ENCODE measurements around the gene ZNF135.

ZNF135 gene

DNA sequence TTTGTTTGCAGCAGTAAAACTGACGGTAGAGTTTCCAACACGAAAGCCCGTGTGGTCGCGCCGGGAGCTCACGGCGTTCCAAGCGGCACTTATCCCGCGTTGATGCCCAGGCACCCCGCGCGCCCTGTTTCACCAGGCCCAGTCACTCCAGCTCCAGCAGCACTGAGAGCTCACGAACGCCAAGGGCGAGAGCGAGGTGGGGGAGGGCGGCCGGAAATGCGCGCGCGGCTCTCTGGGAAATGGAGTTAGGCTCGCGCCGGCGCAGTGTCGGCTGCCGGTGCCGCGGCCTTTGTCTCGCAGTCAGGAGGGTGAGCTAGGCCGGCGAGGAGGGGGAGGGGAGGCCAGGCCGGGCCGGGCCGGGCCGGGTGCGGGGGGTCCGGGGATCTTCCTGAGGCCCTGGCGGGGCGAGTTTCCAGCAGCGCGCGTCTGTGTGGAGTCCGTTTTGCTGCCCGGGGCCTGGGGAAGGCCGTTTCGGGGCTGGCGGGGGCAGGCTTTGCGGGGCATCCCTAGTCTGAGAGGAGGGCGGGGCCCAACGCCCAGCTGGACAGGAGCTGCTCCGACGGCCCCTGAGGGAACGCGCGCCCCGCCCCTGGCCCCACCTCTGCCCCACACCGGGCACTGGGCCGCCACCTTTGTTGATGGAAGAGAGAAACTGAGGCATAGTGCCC, at the start of gene ZNF135:
Gene ZNF135, plus strand, starts transcription at position 280 of the 668 bp plus-strand sequence. CDS start 721 bp downstream, outside the sequence.
- peak; percentile 57 to 62 for DNase-seq

DNA sequence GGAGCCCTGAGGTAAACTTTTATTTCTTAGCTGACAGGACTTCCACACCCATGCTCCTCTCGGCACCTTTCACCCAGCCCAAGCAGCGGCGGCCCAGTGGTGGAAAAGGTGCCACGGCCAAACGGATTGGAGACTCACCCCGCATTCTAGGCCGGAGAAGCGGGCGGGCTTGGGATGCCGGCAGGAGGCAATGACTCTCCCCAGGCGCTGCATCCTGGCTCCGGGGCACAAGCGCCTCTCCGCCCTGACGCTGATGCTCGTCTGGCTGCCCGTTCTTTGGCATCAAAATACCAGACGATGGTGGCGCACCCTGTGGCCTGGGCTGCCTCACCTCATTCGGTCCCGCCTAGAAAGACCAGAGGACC, 49.8 kb upstream of the ZNF135 start:
- no peak for DNase-seq

DNA sequence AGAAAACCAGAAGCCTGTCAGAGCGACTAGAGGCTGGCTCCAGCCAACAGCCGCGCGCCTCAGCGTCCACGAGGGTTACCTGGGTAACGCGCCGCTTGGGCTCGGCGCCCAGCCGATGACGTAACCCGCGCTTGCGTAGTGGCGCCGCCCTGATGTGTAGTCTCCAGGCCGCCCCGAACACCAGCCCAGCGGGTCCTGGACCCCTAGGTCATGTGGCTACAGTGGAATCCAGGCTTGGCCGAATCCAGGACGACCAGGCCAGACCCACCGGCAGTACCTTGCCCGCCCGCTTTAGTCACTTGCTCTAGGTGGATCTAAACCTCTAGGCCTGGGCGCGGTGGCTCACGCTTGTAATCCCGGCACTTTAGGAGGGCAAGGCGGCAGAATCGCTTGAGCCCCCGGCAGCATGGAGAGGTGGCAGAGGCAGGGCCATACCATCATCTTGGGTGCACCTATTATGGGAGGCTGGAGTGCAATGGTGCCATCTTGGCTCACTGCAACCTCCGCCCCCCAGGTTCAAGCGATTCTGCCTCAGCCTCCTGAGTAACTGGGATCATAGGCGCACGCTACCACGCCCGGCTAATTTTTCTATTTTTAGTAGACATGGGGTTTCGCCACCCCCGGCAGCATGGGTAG, 49.3 kb upstream of the ZNF135 start:
- peak; percentile 39 to 47 for DNase-seq

DNA sequence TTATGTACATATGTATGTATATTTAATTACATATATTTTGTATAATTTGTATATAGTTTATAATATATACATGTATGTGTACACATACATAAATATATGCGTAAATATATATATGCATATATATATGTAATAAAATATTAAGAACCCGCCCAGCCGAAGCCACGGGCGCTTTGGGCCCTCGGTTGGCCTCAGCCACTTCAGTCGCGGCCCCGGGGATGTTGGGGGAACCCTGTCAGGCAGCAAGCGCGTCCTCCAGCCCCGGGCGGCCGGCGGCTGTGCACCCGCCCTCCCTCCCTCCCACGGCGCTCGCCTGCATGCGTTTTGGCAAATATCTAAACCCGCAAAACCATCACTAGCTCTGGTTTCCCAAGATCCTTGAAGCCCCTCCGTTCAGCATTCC, 48.6 kb upstream of the ZNF135 start:
- DNase-seq, result no peak

DNA sequence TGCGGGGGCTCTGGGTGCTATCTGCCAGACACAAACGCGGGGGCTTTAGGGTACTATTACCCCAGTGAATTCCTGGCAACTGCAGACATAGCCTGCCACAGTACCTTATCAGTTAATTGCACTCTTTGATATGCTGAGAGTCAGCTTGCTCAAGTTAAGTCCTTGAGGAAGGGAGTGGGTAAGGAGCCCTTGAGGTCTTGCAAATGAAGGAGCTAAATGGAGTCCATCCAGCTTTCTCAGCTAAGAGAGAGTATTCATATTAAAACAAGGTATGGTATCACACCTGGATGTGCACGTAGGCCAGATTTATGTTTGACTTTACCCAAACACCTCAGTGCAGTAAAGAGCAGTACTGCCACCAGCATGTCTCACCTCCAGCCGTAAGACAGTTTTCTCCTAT, 44.9 kb upstream of the ZNF135 start:
- DNase-seq, result no peak

DNA sequence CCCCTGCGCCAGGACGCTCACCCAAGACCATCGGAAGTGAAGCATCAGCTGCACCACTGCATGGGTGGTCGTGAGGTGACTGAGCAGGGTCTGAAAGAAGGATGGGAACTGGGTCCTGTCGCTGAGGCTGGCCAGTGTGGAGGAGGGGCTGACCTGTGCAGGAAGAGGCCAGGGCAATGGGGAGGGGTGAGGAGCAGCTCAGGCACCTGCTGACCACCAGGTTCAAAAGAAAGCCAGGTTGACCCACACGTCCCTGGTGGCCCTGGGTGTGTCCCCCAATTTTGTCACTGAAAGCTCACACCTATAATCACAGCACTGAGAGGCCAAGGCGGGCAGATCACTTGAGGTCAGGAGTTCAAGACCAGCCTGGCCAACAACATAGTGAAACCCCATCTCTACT, 39.0 kb upstream of the ZNF135 start:
- no peak for DNase-seq

DNA sequence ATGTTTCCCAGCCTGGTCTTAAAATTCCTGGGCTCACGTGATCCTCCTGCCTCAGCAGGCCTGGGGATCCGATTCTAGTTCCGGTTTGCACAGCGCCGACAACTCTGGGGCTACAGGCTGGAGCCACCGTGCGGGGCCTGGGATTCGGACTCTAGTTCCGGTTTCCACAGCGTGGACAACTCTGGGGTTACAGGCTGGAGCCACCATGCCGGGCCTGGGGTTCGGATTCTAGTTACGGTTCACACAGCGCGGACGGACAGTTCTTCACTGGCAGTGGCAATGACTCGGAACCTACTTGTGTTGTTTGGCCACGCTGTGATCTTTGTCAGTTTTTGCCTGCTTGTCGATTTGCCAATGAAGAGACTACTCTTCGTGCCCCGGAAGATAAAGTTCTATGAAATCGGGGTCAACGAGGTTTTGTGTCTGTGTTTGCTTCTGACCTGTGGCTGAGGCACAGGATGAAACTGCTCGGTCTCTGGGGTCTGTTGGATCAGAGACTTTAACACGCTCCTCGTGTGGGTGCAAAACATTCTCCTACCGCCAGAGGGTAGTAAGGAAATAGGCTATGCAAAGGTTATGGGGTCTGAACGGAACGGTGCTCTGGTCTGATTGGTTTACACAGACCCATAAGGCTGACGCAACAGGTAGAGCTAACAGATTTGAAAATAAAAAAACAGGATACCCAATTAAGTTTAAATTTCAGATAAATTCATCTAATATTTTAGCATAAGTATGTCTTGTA, 37.4 kb upstream of the ZNF135 start:
- DNase-seq, result peak; percentile 13 to 37

DNA sequence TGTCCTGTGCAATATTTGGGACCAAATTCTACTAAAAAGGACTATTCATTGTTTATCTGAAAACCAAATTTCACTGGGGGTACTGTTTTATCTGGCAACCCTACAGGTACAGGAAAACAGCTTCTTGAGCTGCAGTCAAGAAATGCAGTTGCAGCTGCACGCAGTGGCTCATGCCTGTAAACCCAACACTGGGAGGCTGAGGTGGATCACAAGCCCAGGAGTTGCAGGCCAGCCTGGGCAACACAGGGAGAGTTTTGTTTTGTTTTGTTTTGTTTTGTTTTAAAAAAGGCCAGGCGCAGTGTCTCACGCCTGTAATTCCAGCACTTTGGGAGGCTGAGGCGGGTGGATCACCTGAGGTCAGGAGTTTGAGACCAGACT, 36.8 kb upstream of the ZNF135 start:
- no peak for DNase-seq

DNA sequence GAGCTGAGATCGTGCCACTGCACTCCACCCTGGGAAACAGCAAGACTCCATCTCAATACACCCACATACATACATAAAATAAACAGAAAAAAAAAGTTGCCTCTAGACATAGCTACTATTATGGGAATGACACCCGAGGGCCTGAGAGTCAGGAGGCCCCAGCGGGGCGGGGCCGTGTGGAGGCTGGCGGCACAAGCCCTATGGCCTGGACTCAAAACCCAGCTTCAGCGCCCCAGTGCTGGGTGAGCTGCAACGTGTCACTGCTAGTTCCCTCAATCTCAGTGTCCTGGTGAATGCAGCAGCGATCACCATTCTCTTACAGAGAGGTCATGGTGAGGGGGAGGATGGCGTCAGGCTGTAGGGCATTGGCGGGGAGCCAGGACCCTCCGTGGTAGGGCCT, 34.4 kb upstream of the ZNF135 start:
- DNase-seq, result no peak

DNA sequence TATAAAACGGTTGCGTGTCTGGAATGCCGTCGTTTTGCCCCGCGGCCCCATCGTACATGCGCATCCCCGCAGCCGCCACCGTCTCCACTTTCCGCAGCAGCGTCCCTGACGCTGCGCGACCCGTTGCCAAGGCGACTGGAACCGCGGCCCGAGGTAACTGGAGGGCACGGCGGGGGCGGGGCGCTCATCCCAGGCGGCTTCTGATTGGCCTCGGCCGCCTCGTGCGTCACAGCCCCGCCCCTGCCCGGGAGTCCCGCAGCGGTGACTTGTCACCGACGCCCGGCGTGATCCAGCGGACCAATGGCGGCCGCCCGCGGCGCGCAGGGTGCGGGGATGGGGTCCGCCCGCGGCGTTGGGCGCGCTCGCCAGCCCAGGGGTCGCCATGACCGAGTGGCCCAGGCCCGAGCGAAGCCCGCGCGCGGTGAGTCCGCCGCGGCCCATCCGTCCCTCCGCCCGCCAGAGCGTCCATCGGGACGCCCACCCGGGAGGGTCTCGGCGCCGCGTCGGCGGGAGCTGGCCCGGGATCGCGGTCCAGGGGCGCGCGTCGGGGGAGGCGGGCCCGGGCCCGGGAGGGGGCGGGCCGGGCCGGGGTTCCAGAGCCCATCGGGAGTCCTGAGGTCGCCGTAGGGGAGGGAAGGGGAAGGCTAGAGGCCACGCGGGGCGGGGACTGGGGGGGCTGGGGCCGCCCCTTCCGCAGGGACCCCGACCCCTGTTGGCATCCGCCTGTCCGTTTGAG, 25.2 kb upstream of the ZNF135 start, which contains the start of gene ZSCAN1:
Gene ZSCAN1, plus strand, starts transcription at position 285 of the 736 bp plus-strand sequence. CDS start 3,812 bp downstream, outside the sequence.
- peak; percentile 26 for DNase-seq

DNA sequence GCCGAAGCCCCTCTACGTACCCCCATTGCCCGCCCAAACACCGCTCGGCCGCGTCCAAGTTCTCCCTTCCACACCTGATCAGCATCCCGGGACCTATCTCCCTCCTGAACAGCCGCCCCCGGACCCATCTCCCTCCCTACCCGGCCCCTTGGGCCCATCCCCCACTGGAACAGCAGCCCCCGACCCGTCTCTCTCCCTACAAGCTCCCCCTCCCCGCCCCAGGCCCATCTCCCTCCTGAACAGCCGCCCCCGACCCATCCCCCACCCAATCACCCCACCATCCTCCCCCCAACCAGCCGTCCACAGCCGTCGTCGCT, 24.6 kb upstream of the ZNF135 start:
- DNase-seq, result no peak

DNA sequence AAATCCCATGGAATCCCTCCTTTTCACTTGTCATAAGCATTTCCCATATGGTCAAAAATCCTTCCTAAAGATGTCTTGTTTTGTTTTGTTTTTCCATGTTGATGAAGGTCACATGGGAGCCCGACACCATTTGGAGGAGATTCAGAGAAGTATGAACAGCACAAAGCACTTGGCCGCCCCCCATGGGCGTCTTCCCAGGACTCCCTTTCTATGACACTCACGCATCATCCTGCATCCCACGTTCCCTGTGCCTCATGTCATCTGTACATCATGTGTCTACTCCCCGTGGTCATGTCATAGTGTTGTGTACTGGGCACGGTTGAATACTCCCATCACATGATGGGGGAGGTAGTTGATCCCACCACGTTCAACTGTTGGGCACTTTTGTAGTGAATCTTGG, 23.2 kb upstream of the ZNF135 start:
- no peak for DNase-seq

DNA sequence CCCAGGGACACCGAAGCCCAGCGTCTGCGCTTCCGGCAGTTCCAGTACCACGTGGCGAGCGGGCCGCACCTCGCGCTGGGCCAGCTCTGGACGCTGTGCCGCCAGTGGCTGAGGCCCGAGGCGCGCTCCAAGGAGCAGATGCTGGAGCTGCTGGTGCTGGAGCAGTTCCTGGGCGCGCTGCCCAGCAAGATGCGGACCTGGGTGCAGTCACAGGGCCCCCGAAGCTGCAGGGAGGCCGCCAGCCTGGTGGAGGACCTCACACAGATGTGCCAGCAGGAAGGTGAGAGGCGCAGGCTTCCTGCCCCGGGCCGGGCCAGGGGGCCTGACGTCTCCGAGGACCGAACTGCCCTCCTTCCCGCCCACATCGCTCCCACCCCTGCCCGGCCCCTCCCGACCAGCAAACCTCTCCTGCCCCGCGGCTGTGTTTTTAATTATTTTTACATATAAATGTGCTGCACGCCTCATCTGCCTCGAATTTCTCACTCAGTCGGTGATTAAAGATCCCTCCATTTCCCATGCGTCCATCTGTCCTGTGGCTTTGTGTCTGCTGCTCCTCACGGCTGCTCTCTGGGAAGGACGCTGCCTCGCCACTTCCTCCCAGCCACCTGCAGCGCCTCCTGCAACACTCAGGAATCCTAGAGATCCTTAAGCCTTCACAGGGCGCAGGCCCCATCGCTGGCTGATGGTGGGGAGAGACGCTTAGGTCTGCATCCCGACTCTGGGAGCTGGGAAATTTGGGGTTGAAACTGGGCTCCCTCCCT, 21.0 kb upstream of the ZNF135 start:
- no peak for DNase-seq

DNA sequence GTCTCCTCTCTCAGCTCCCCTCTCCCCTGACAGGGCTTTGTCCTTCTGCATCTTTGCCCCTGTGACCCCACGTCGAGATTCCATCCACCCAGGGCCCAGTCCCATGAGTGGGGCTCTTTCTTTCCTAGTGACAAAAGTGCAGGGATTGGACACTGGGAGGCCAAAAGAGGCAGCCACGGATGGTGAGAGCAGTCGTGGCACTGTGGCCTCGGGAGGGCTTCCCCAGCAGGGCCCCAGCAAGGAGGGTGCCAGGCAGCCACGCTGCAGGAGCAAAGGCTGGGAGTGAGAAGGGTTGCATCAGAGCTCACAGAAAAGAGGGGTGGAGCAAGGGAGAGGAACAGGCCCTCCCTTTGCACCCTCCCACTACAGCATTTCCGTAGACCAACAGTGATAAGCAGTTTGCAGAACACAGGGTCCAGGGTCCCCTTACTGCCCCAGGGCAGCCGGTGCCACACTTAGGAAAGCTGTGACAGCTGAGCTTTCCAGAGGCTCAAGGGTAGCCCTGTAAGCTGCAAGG, 20.3 kb upstream of the ZNF135 start:
- no peak for DNase-seq

DNA sequence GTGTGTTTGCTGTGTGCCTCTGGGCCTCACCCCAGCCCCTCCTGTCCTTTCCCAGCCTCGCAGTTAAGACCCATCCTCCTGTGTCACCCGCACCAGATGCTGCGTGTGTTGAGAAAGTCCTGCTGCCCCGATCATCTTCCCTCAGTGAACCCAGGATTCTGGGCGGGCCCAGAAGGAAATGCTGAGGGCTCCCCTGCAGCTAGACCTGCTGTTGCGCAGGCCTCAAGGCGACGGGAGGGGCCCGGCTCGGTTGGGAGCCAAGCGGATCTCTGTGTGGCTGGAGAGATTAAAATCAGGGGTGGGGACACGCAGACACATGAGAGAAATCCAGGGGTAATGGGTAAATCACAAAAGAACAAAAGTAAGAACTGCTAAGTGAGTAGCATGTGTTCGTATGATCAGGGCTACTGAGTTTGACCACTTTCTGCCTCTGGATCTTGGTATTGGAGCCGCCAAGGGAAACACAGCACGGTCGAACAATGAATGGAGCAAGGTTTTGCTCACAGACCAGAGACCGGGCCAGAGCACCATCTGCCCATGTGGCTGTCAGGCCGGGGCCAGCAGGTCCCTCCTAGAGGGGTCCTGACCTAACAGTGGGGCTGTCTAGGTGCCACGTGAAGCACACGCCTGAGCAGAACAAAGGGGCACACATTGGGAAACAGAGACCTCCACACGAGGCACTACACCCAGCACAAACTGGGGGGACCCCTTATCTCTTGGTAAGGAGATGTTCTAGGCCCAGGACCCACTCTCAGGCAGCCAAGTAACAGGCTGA, 18.1 kb upstream of the ZNF135 start:
- no peak for DNase-seq

DNA sequence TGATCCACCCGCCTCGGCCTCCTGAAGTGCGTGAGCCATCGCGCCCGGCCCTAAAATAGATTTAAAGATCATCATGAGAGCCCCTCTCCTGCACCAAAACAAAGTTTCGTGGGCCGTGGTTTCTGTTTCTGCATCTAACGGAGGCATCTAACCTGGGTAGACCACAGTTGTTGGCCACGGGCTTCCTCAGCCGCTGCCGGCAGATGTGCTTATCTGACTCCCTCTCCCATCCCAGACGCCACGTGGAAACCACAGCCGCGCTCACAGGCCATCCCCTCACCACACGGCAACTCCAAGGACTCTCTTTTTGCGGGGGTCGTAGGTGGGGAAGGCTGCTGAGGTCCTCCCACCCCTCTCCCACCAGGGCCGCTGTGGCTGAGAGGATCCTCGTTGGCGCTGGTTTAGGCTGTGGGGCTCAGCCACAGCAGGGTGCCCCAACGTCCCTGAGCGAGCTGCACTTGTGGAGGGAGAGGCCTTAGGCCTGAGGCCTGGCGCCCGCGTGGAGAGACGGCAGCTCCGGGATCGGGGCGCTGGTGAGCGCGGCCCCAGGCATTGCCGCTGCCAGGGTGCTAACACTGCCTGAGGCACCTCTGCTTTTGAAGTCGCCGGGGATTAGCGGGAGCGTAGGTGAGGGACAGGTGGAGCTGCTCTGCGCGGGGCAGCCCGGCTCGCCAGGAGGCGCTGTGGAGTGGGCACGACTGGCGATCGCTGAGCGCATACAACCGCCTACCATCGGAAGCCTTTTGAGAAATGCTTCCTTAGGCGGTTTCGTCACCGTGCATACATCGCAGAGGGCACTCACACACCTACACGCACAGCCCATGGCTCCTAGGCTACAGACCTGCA, 16.4 kb upstream of the ZNF135 start:
- DNase-seq, result no peak

DNA sequence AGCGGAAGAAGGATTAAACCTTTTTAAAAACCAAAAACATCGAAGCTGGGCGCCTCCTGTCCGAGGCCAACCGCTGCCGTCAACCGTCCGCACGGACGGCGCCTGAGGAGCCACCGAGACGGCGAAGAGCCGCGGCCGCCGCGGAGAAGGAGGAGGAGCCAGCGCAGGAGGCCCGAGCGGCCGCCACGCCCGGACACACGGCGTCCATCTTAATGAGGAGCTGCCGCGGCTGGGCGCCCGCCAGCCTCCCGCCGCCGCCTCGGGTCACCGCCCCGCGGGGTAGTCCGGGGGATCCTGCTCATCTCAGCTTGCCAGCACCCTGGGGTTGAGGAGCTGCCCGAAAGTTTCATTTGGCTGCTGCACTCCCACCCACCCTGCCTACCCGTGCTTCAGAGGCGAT, 14.7 kb upstream of the ZNF135 start:
- no peak for DNase-seq

DNA sequence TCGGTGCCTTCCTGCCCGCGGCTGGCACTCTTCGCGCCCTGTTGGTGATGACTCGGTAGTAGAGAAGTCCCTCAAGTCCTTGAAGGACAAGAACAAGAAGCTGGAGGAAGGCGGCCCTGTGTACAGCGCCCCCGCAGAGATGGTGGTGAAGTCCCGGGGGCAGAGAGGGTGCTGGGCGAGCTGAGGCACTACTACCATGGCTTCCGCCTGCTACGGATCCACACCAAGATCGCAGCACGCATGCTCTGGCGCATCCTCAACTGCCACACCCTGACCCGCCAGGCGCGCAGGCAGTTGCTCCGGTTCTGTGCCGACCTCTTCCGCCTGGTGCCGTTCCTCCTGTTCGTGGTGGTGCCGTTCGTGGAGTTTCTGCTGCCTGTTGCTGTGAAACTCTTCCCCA, 14.2 kb upstream of the ZNF135 start:
- DNase-seq, result no peak

DNA sequence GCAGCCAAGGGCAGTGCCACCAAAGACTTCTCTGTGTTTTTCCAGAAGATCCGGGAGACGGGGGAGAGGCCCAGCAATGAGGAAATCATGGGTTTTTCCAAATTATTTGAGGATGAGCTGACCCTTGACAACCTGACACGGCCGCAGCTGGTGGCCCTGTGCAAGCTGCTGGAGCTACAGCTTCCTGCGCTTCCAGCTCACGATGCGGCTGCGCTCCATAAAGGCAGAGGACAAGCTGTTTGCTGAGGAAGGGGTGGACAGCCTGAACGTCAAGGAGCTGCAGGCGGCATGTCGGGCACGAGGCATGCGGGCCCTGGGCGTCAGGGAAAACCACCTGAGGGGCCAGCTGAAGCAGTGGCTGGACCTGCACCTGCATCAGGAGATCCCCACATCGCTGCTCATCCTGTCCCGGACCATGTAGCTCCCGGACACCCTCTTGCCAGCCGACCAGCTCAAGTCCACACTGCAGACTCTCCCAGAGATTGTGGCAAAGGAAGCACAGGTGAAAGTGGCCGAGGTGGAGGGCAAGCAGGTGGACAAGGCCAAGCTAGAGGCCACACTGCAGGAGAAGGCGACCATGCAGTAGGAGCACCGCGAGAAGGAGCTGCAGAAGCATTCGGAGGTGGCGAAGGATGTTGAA, 13.6 kb upstream of the ZNF135 start:
- DNase-seq, result no peak

DNA sequence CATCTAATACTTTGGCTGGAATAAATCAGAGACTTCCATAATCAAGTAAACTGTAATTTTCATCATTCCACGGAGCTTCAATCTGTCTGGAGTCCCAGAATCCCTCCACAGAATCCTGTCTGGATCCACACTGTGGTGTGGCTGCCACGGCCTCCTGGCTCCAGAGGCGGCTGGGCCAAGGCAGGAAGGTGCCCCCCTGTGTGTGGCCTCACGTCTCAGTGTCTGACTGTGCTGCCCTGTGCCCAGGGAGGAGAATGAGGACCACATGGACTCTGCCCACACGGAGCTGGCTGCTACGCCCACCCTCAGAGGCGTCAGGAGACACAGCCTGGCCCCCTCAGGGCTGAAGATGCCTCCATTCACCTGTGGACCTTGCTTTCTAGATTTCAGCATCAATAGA, 12.2 kb upstream of the ZNF135 start:
- DNase-seq, result no peak
